ENCODE measurements around the gene PLXNB1. TPM values are rescaled to one million over a fixed set of nuclear protein-coding genes. Genes with fewer than 3 reads are reported as not detected.
A peak's percentile ranks its signal among the peaks of the same experiment; 100 is the strongest.

PLXNB1 gene
- total and polyA plus RNA-seq, 10 of the 15 experiments (the other 5 are each of a cell fraction or from before 2014, with no cell fraction given): 0.18 to 15.1 (median 5.3) TPM

GRCh38 chr3:48465237-48465530, 35.3 kb upstream of the PLXNB1 start:
- Histone ChIP-seq H3K27ac (ENCODE audit: control insufficient read depth, insufficient read depth) (peak overlapping the region; percentile 96), H3K36me3 (ENCODE audit: control insufficient read depth in 2 of 2, insufficient read depth in 2 of 2, low read length in 1 of 2) (peaks cover 9 to 19% of the 10 kb centered on the region in 2 experiments; a peak in 3 of 4 replicates), H3K4me2 (ENCODE audit: control insufficient read depth, insufficient read depth) (no peak overlapping the region; the same call in 1 of the 2 replicates), H3K4me3 (no peak overlapping the region), H3K79me2 (ENCODE audit: control insufficient read depth, insufficient read depth, low read length) (peaks cover 47% of the 10 kb centered on the region), H3K27me3 (replicated peaks in 1 of 2; ENCODE audit: control insufficient read depth in 2 of 2, insufficient read depth in 2 of 2, low read length in 1 of 2) (no peaks in the 10 kb centered on the region), H4K20me1 (ENCODE audit: control insufficient read depth, insufficient read depth) (no peaks in the 10 kb centered on the region), H3K4me1 (ENCODE audit: control insufficient read depth, insufficient read depth, low read length) (peaks cover 37% of the 10 kb centered on the region), H3K9ac (ENCODE audit: control insufficient read depth, insufficient read depth, low read length) (peak overlapping the region; percentile 97), H2AFZ (ENCODE audit: control insufficient read depth, low read depth, low read length) (no peak overlapping the region), H3K9me3 (replicated peaks; ENCODE audit: control insufficient read depth, insufficient read depth, low read length) (no peaks in the 10 kb centered on the region)
- in situ Hi-C loops (cut with MboI): no loop called here
- ChIA-PET RAD21 (ENCODE audit: unreplicated experiment) (interaction anchor here (0.5 to 2.5 kb wide), 7 partner anchors 25 to 555 kb away, joined by 3 to 20 read pairs (median 6); partner anchors contain the start of genes CCDC51, SLC26A6 and TMA7), SMC1A (ENCODE audit: uncharacterized antibody, unreplicated experiment) (interaction anchor here (0.9 to 4.2 kb wide), 4 partner anchors 44 to 92 kb away, joined by 3 to 22 read pairs (median 3); partner anchors contain the start of gene PFKFB4), CTCF (interaction anchor here (0.6 to 6.1 kb wide), 6 partner anchors 42 to 171 kb away, joined by 3 to 58 read pairs (median 10); partner anchors contain the start of genes PFKFB4 and SLC26A6), POLR2A (interaction anchor here (1.3 to 10.0 kb wide), 2 partner anchors 17 to 93 kb away, joined by 3 to 91 read pairs; partner anchors contain the start of gene PFKFB4)
- no TSS peak for BruUV-seq (replicated peaks)
- DNase-seq (ENCODE audit: low read depth, low spot score): no peak
- intact Hi-C loops (cut with micrococcal nuclease; ENCODE audit: unreplicated experiment): loop anchor here (1.0 kb wide), 2 partner anchors 42 to 83 kb away; no protein-coding TSS in a partner anchor
- WGBS (ENCODE audit: insufficient coverage, insufficient replicate concordance, low lambda C conversion rate, missing lambda C conversion rate): 92% methylated on average over 7 of the region's 7 CpGs
- no peak for ATAC-seq
- TF ChIP-seq BCL3 (IDR thresholded peaks at IDR 0.05; ENCODE audit: borderline replicate concordance, insufficient read depth, low read depth, low read length, poor library complexity, severe bottlenecking): no peak
- no peak for TF ChIP-seq ATF7 (IDR thresholded peaks at IDR 0.05; ENCODE audit: low read depth)
- TF ChIP-seq BACH1 (IDR thresholded peaks at IDR 0.05; ENCODE audit: borderline replicate concordance): no peak
- TF ChIP-seq IRF5 (IDR thresholded peaks at IDR 0.05; ENCODE audit: borderline replicate concordance): no peak
- TF ChIP-seq ETV6 (conservative IDR thresholded peaks at IDR 0.05 in 1 of 2, IDR thresholded peaks at IDR 0.05 in 1 of 2; ENCODE audit: borderline replicate concordance in 1 of 2, low read depth in 1 of 2): no peak
- TF ChIP-seq TBL1XR1 (IDR thresholded peaks at IDR 0.05; ENCODE audit: low read depth, low read length): no peak
- TF ChIP-seq PAX5 (IDR thresholded peaks at IDR 0.05; ENCODE audit: borderline replicate concordance, low read depth, low read length): no peak
- TF ChIP-seq KLF5 (IDR thresholded peaks at IDR 0.05; ENCODE audit: partially characterized antibody): no peak
- no peak for TF ChIP-seq MYB (IDR thresholded peaks at IDR 0.05; ENCODE audit: borderline replicate concordance, low read depth, low read length)
- FAIRE-seq: no peak
